Activated T-cell treated with anti-CD3 and anti-CD28 coated beads for 4 hours (primary cell): ENCODE results near the gene FLYWCH1.

ENCODE experiments used
- DNase-seq: peaks from one replicate; pipeline ENCODE4 v3.0.0-alpha.2; 2020

FLYWCH1 gene

GRCh38 chr16:2955438-2955778 lies 43.7 kb downstream of the FLYWCH1 start:
- DNase-seq, result no peak

- DNase-seq, result no peak
These were observed 44.2 kb downstream of the FLYWCH1 start for GRCh38 chr16:2955779-2956578.

GRCh38 chr16:2956579-2956956 lies 44.8 kb downstream of the FLYWCH1 start:
- no peak for DNase-seq

- DNase-seq, result no peak
These were observed 47.5 kb downstream of the FLYWCH1 start for GRCh38 chr16:2959206-2959605.

- DNase-seq, result no peak
These were observed 48.7 kb downstream of the FLYWCH1 start for GRCh38 chr16:2960183-2961010.

- DNase-seq, result no peak
These were observed 50.8 kb downstream of the FLYWCH1 start for GRCh38 chr16:2962334-2963073.

- peak; percentile 52 for DNase-seq
These were observed 51.5 kb downstream of the FLYWCH1 start for GRCh38 chr16:2963074-2963722.

- peak; percentile 40 for DNase-seq
These were observed 52.2 kb downstream of the FLYWCH1 start, which contains the start of gene KREMEN2 for GRCh38 chr16:2963723-2964474. Gene KREMEN2, plus strand, starts transcription at chr16:2964275. Its CDS starts 246 bp downstream, at chr16:2964521.

- DNase-seq, result no peak
These were observed 53.0 kb downstream of the FLYWCH1 start for GRCh38 chr16:2964475-2965336.

- no peak for DNase-seq
These were observed 54.5 kb downstream of the FLYWCH1 start for GRCh38 chr16:2966043-2966807.

GRCh38 chr16:2966808-2967191 lies 55.1 kb downstream of the FLYWCH1 start:
- no peak for DNase-seq

GRCh38 chr16:2967211-2967631 lies 55.5 kb downstream of the FLYWCH1 start:
- no peak for DNase-seq

GRCh38 chr16:2967721-2968161 lies 56.0 kb downstream of the FLYWCH1 start:
- DNase-seq, result no peak

GRCh38 chr16:2968368-2968737 lies 56.6 kb downstream of the FLYWCH1 start:
- DNase-seq, result no peak

GRCh38 chr16:2968738-2969544 lies 57.2 kb downstream of the FLYWCH1 start, which contains the start of gene PAQR4:
Gene PAQR4, plus strand, starts transcription at chr16:2969348. Its CDS starts 327 bp downstream, at chr16:2969675.
- peak; percentile 62 for DNase-seq

GRCh38 chr16:2969545-2970521 lies 58.1 kb downstream of the FLYWCH1 start:
- peak; percentile 55 for DNase-seq

GRCh38 chr16:2970563-2970962 lies 58.8 kb downstream of the FLYWCH1 start:
- DNase-seq, result no peak
